K562 (cell line): Measurements from ENCODE around the gene POLR3H. TPM values are rescaled to one million over a fixed set of nuclear protein-coding genes. Genes with fewer than 3 reads are reported as not detected.

ENCODE experiments used
- ATAC-seq: fragments of 200-7000 bp; cut with Tn5 transposase; 3 replicates; pipeline ENCODE4 v1.9.1; 2020; ENCODE audit warnings: moderate library complexity
- BruUV-seq: library from RNA; stranded (reverse); fragments of 400-500 nt; replicated peaks from 2 replicates; lab custom pipeline; 2021; lab: Mats Ljungman, UMichigan
- CTCF ChIA-PET: fragments of 300-600 bp; formaldehyde crosslinking; extraction: SDS; loops from one replicate; lab custom pipeline; 2021; ENCODE audit warnings: low intra/inter-chr PET ratio; lab: Yijun Ruan, JAX
- POLR2A ChIA-PET: fragments of 300-600, 350-650 bp; sonication (Branson Sonifier 250); formaldehyde crosslinking; extraction: SDS; loops from one replicate; lab custom pipeline; 2021; ENCODE audit warnings: antibody characterized with exemption, inconsistent platforms; lab: Yijun Ruan, JAX
- DNase-seq, 4 experiments: peaks; one replicate each; pipeline versions ENCODE4 v3.0.0 to v3.0.0-alpha.2; 2011 to 2018; ENCODE audit warnings: low spot score in 3 of 4, mixed read lengths in 3 of 4; ENCODE audit errors: extremely low read depth in 1 of 4
- FAIRE-seq: peaks from 2 replicates; lab custom pipeline; 2011; peaks lifted over from hg19 to GRCh38; lab: Jason Lieb, UNC
- H2AFZ ChIP-seq: 2 replicates; pipeline ENCODE4 v1.6.0; 2011; ENCODE audit warnings: low read depth, low read length, control low read depth, inconsistent platforms
- H3K27ac ChIP-seq: fragments of 200-600 bp; 3 replicates; pipeline ENCODE4 v1.8.0; 2011; ENCODE audit warnings: low read depth, mild to moderate bottlenecking, control low read depth, inconsistent platforms, low read length, moderate library complexity, mixed read lengths; ENCODE audit errors: extremely low read depth
- H3K27me3 ChIP-seq, 2 experiments: fragments of 300-600 bp in 1 of 2; 2 replicates in 1 of 2; 3 replicates in 1 of 2; pipeline versions ENCODE4 v1.6.0 to v1.8.0; 2011; ENCODE audit warnings: inconsistent platforms in 2 of 2, low read length in 2 of 2, mild to moderate bottlenecking in 1 of 2, mixed read lengths in 1 of 2, moderate library complexity in 1 of 2; ENCODE audit not compliant: control insufficient read depth in 2 of 2, insufficient read depth in 2 of 2
- H3K36me3 ChIP-seq: fragments of 300-600 bp; 3 replicates; pipeline ENCODE4 v1.8.0; 2011; ENCODE audit warnings: mild to moderate bottlenecking, low read length, inconsistent platforms; ENCODE audit not compliant: control insufficient read depth, insufficient read depth
- H3K4me1 ChIP-seq, 2 experiments: fragments of 200-600 bp in 1 of 2; replicated peaks in 1 of 2; 2 replicates in 1 of 2; 3 replicates in 1 of 2; pipeline versions ENCODE4 v1.5.1 to v1.8.0; 2011; ENCODE audit warnings: inconsistent platforms in 2 of 2, low read length in 2 of 2, mild to moderate bottlenecking in 1 of 2, mixed read lengths in 1 of 2, moderate library complexity in 1 of 2; ENCODE audit not compliant: control insufficient read depth in 2 of 2, insufficient read depth in 2 of 2
- H3K4me2 ChIP-seq: 2 replicates; pipeline ENCODE4 v1.6.1; 2011; ENCODE audit warnings: low read length, control low read depth, inconsistent platforms, mixed read lengths; ENCODE audit not compliant: insufficient read depth
- H3K4me3 ChIP-seq: fragments of 200-600 bp; sonication (generic), shearing (Covaris generic); 2 replicates; pipeline ENCODE4 v1.5.1; 2016; ENCODE audit warnings: control low read depth, inconsistent platforms
- H3K79me2 ChIP-seq: fragments of 200-600 bp; 3 replicates; pipeline ENCODE4 v1.8.0; 2011; ENCODE audit warnings: low read length, inconsistent platforms; ENCODE audit not compliant: control insufficient read depth, insufficient read depth
- H3K9ac ChIP-seq, 2 experiments: 2 replicates each; pipeline versions ENCODE4 v1.6.0 to v1.6.1; 2011; ENCODE audit warnings: low read depth in 2 of 2, low read length in 2 of 2, control low read depth in 1 of 2, inconsistent platforms in 1 of 2, mild to moderate bottlenecking in 1 of 2, mixed read lengths in 1 of 2; ENCODE audit not compliant: insufficient read depth in 1 of 2
- H3K9me1 ChIP-seq: one replicate; pipeline ENCODE4 v1.6.0; 2011; ENCODE audit warnings: inconsistent platforms, mild to moderate bottlenecking, low read length, moderate library complexity; ENCODE audit not compliant: control insufficient read depth, insufficient read depth
- H3K9me3 ChIP-seq: replicated peaks from 2 replicates; pipeline ENCODE4 v1.5.1; 2011; ENCODE audit warnings: low read depth, low read length, inconsistent platforms; ENCODE audit not compliant: control insufficient read depth, insufficient read depth
- H4K20me1 ChIP-seq: replicated peaks from 2 replicates; pipeline ENCODE4 v1.6.1; 2011; ENCODE audit warnings: low read length, inconsistent platforms, mixed read lengths; ENCODE audit not compliant: control insufficient read depth, insufficient read depth
- CCNT2 ChIP-seq: IDR thresholded peaks from 2 replicates; pipeline ENCODE4 v1.6.1; 2011; ENCODE audit warnings: borderline replicate concordance, low read depth, mild to moderate bottlenecking, moderate library complexity, mixed read lengths, low read length; ENCODE audit not compliant: insufficient read length; ENCODE audit errors: extremely low read depth
- HMGN3 ChIP-seq: IDR thresholded peaks from 2 replicates; pipeline ENCODE4 v1.6.1; 2011; ENCODE audit warnings: borderline replicate concordance, low read depth, mild to moderate bottlenecking, mixed read lengths, low read length; ENCODE audit not compliant: insufficient read length; ENCODE audit errors: extremely low read depth
- RFX1 ChIP-seq: fragments of 450-650 bp; IDR thresholded peaks from 2 replicates; pipeline ENCODE4 v1.6.1; 2016; ENCODE audit warnings: mild to moderate bottlenecking, moderate library complexity
- TBL1XR1 ChIP-seq, 2 experiments: IDR thresholded peaks; 2 replicates each; pipeline ENCODE4 v1.6.1; 2012; ENCODE audit warnings: improper control_type of control experiment in 2 of 2, low read length in 2 of 2, mild to moderate bottlenecking in 1 of 2
- ZC3H4 ChIP-seq: sonication (generic); formaldehyde crosslinking; IDR thresholded peaks from 2 replicates; pipeline ENCODE4 v1.9.0; 2021; ENCODE audit warnings: missing genetic modification reagents, borderline replicate concordance
- ZNF174 ChIP-seq: fragments of 250-450 bp; sonication (Bioruptor Pico); IDR thresholded peaks from 2 replicates; pipeline ENCODE4 v1.4.0; 2020; ENCODE audit warnings: mild to moderate bottlenecking
- ZNF239 ChIP-seq: fragments of 250-450 bp; sonication (Bioruptor Pico); IDR thresholded peaks from 2 replicates; pipeline ENCODE4 v1.4.0; 2020; ENCODE audit warnings: mild to moderate bottlenecking
- WGBS: fragments of 100-300 bp; shearing (Covaris generic); methylation state at CpG from one replicate; pipeline ENCODE4 v1.1.6; 2016; ENCODE audit warnings: low coverage, mixed read lengths; ENCODE audit not compliant: insufficient coverage; ENCODE audit errors: missing lambda C conversion rate; 5-methylcytosine and 5-hydroxymethylcytosine counted together
- in situ Hi-C: fragments of 300-500 bp; cut with MboI; formaldehyde crosslinking; loops from 4 replicates; pipeline ENCODE4 v1.15.0; 2018; ENCODE audit warnings: inconsistent platforms, mixed read lengths
- intact Hi-C: fragments of 100-400 bp; cut with micrococcal nuclease; formaldehyde crosslinking; loops from 2 replicates; pipeline ENCODE4 v1.14.2; 2022
- polyA plus RNA-seq, 8 experiments: library from polyadenylated mRNA; depleted of rRNA in 4 of 8; stranded (reverse) in 5 of 8; unstranded in 3 of 8; fragments of >200 nt; fragmentation: Nextera tagmentation in 2 of 8; fragmentation: Illumina TruSeq in 1 of 8; extraction: Ambion mirVana in 2 of 8; extraction: Trizol in 1 of 8; gene quantifications; 2 replicates each; pipeline versions ENCODE4 v1.2.1 to v1.2.3, GENCODE V29; 2011 to 2014; ENCODE audit warnings: inconsistent platforms in 1 of 8, missing spikeins in 1 of 8
- total RNA-seq, 7 experiments: library from RNA; depleted of rRNA in 6 of 7; stranded (reverse); fragments of >200 nt in 6 of 7; fragmentation: Illumina TruSeq in 2 of 7; extraction: Trizol in 2 of 7; gene quantifications; 2 replicates each; pipeline versions ENCODE4 v1.2.1 to v1.2.3, GENCODE V29; 2011 to 2021; ENCODE audit warnings: low replicate concordance in 1 of 7
- TF ChIP-seq, protein P1 (sequence below), 3 experiments: fragments of 200-800 bp in 1 of 3; sonication (Bioruptor generic) in 1 of 3; sonication (generic) in 1 of 3; formaldehyde crosslinking in 1 of 3; IDR thresholded peaks; 2 replicates each; pipeline versions ENCODE4 v1.6.1 to v1.8.0; 2016 to 2022; ENCODE audit warnings: mild to moderate bottlenecking in 2 of 3, missing compliant biosample characterization in 2 of 3, missing genetic modification characterization in 2 of 3, missing genetic modification reagents in 1 of 3

Gene POLR3H
- total and polyA plus RNA-seq, 9 of the 15 experiments (the other 6 are each of a cell fraction or from before 2014, with no cell fraction given), result 5.3 to 48.4 (median 22.2) TPM

DNA sequence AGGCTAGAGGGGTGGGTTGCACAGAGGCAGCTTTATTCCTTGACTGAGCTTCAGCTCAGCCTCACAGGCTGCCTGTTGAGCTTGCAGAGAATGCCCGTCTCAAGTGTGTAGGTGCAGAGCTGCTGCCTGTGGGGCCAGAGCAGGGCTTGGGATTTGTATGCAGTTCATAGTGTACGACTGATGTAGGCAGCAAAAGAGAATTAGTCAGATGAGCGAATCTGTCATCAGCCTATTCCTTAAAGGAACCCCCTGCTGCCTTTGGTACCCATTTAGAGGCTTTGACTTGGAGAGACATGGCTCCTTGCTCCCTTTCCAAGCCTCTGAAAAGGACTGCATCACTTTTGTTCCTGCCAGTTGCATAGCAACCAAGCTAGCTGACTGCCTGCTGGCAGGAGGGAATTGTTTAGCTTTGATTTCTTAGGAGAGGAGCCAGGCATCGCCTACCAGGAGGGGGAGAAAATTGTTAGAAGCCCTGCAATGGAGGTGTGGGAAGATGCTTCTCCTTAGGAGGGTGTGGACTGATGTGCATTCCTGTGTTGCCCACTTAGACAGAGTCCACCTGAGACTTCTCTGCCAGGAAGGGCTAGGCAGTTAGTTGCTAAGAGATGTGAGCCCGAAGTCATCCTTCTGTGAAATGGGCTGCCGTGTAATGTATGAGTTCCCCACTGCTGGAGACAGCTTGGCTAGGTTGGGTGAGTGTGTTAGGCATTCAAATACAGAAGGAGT lies 64.4 kb downstream of the POLR3H start:
- FAIRE-seq, result no peak
- intact Hi-C loops (no loop called here), in situ Hi-C loops (no loop called here)
- POLR2A ChIA-PET, result interaction anchor here (0.6 to 3.2 kb wide), 5 partner anchors 9 to 43 kb away, joined by 3 to 18 read pairs (median 4); partner anchors contain the start of genes ACO2 and PHF5A
- CTCF ChIA-PET, result no interaction called here
- H3K9me3 ChIP-seq, result no peaks in the 10 kb centered on the region
- H3K79me2 ChIP-seq, result peaks cover 95% of the 10 kb centered on the region
- no peaks in the 10 kb centered on the region for H3K27me3 ChIP-seq
- H3K4me2 ChIP-seq, result no peak overlapping the region
- no peak overlapping the region for H2AFZ ChIP-seq
- WGBS, result 74% methylated on average over 6 of the region's 6 CpGs
- BruUV-seq, result no TSS peak
- peaks cover 4% of the 10 kb centered on the region for H3K9me1 ChIP-seq
- no peak overlapping the region for H3K27ac ChIP-seq
- H3K4me1 ChIP-seq, result peaks cover 6% of the 10 kb centered on the region in 2 experiments; a peak in 3 of 5 replicates
- peaks cover 38% of the 10 kb centered on the region for H4K20me1 ChIP-seq
- no peak overlapping the region for H3K4me3 ChIP-seq
- TF ChIP-seq ZNF174, result no peak
- TF ChIP-seq ZNF239 (CRISPR knock-in tag), result peak; percentile 67; the same call in 1 of the 2 replicates
- peak; percentile 53 for TF ChIP-seq RFX1
- DNase-seq, result no peak
- H3K36me3 ChIP-seq, result peaks cover 58% of the 10 kb centered on the region; the same call in 2 of the 3 replicates
- H3K9ac ChIP-seq, result no peak overlapping the region
- no peak for ATAC-seq

DNA sequence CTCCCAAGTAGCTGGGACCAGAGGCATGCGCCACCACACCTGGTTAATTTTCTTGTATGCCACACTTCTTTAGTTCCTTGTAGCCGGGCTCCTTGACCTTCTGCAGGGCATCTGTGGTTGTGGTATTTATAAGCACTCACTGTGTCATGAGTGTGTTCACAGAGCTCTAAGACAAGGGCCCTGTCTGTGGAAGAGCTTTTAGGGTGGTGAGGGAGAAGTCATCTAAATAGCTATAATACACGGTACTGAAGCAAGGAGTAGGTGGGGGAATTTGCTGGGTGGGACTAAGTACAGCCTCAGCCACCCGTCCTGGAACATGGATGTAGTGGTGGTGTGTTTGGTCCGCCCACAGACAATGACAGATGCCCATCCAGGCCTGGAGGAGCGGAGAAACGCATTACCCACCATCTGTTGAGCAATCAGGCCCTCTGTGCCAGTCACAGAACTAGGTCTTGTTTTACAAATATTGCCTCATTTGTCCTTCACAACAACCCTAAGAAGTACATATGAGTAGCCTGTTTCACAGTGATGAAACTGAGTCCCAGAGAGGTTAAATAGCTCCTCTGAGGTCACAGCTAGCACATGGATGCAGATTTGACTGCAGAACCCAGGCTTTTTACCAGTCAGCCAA lies 65.3 kb downstream of the POLR3H start:
- CTCF ChIA-PET, result no interaction called here
- H2AFZ ChIP-seq, result no peak overlapping the region
- no peak overlapping the region for H3K9ac ChIP-seq
- no peak overlapping the region for H3K27ac ChIP-seq
- peaks cover 36% of the 10 kb centered on the region for H4K20me1 ChIP-seq
- H3K79me2 ChIP-seq, result peaks cover 91% of the 10 kb centered on the region
- in situ Hi-C loops, result no loop called here
- FAIRE-seq, result no peak
- POLR2A ChIA-PET, result interaction anchor here (0.6 to 3.2 kb wide), 5 partner anchors 10 to 141 kb away, joined by 3 to 18 read pairs (median 4); partner anchors contain the start of genes ACO2 and PHF5A
- TF ChIP-seq ZC3H4 (CRISPR knock-in tag) (no peak), TBL1XR1 (IDR thresholded peaks at IDR 0.05; ENCODE audit: low read length in 2 of 2) (no peak), CCNT2 (no peak), HMGN3 (no peak)
- TF ChIP-seq, protein P1, sequence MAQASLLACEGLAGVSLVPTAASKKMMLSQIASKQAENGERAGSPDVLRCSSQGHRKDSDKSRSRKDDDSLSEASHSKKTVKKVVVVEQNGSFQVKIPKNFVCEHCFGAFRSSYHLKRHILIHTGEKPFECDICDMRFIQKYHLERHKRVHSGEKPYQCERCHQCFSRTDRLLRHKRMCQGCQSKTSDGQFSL (CRISPR knock-in tag; IDR thresholded peaks at IDR 0.05), result no peak
- TF ChIP-seq, protein P1 (tag; IDR thresholded peaks at IDR 0.05), result no peak
- TF ChIP-seq, all 486 proteins: peak for 0
- H3K9me1 ChIP-seq, result peaks cover 4% of the 10 kb centered on the region
- no peak for DNase-seq
- intact Hi-C loops, result no loop called here
- no peak for ATAC-seq
- no peaks in the 10 kb centered on the region for H3K27me3 ChIP-seq
- no peak overlapping the region for H3K4me2 ChIP-seq
- no peaks in the 10 kb centered on the region for H3K9me3 ChIP-seq
- 91% methylated on average over 7 of the region's 7 CpGs for WGBS
- peaks cover 6% of the 10 kb centered on the region in 2 experiments; a peak in 3 of 5 replicates for H3K4me1 ChIP-seq
- BruUV-seq, result no TSS peak
- H3K36me3 ChIP-seq, result peaks cover 58% of the 10 kb centered on the region; the same call in 2 of the 3 replicates
- no peak overlapping the region for H3K4me3 ChIP-seq
